Peyer's patch (tissue), 4 donors: ENCODE results near the gene PLEKHH1.

Experiments
- CTCF ChIP-seq, 6 experiments: fragments of 450-650 bp in 4 of 6; fragments of 200-600 bp in 2 of 6; sonication (generic) in 1 of 6; IDR thresholded peaks; one replicate each; pipeline ENCODE4 v1.5.1; 2017 to 2019; ENCODE audit warnings: antibody characterized with exemption in 6 of 6, mild to moderate bottlenecking in 3 of 6, moderate library complexity in 1 of 6
- POLR2A ChIP-seq, 2 donors: fragments of 450-650 bp; IDR thresholded peaks; one replicate each; pipeline ENCODE4 v1.5.1; 2017; ENCODE audit warnings: antibody characterized with exemption in 2 of 2, mild to moderate bottlenecking in 2 of 2, moderate library complexity in 2 of 2

GRCh38 chr14:67501670-67502069 lies 31.4 kb upstream of the PLEKHH1 start:
- TF ChIP-seq CTCF (IDR thresholded peaks at IDR 0.05) (no peak), POLR2A (IDR thresholded peaks at IDR 0.05) (no peak)
